ENCODE measurements around the gene RIT2.

Gene RIT2

DNA sequence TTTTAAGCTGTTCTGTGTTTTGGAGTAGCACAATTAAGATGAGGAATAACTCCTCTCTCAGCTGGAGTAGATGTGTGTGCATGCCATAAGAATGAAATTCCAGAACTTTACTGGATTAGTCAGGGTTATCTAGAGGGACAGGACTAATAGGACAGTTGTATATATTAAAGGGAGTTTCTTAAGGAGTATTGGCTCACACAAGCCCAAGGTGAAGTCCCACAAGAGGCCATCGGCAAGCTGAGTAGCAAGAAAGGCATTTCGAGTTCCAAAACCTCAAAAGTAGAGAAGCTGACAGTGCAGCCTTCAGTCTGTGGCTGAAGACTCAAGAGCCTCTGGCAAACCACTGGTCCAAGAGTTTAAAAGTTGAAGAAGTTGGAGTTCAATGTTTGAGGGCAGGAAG, 113.7 kb downstream of the RIT2 start:
- no peak for TF ChIP-seq CTCF (IDR thresholded peaks at IDR 0.05; ENCODE audit: insufficient read depth, missing control alignments)
- DNase-seq (ENCODE audit: insufficient read length, low spot score) (no peak), FAIRE-seq (no peak)

GRCh38 chr18:42996824-42997223, 118.7 kb downstream of the RIT2 start:
- DNase-seq (ENCODE audit: insufficient read length, low spot score) = no peak

GRCh38 chr18:42980426-42980825, 135.1 kb downstream of the RIT2 start:
- TF ChIP-seq CTCF (IDR thresholded peaks at IDR 0.05; ENCODE audit: insufficient read depth, missing control alignments) = no peak
- no peak for FAIRE-seq

More at GRCh38 chr18:42996824-42997223, 118.7 kb downstream of the RIT2 start:
- FAIRE-seq = no peak
- no peak for TF ChIP-seq CTCF (IDR thresholded peaks at IDR 0.05; ENCODE audit: insufficient read depth, missing control alignments)

DNA sequence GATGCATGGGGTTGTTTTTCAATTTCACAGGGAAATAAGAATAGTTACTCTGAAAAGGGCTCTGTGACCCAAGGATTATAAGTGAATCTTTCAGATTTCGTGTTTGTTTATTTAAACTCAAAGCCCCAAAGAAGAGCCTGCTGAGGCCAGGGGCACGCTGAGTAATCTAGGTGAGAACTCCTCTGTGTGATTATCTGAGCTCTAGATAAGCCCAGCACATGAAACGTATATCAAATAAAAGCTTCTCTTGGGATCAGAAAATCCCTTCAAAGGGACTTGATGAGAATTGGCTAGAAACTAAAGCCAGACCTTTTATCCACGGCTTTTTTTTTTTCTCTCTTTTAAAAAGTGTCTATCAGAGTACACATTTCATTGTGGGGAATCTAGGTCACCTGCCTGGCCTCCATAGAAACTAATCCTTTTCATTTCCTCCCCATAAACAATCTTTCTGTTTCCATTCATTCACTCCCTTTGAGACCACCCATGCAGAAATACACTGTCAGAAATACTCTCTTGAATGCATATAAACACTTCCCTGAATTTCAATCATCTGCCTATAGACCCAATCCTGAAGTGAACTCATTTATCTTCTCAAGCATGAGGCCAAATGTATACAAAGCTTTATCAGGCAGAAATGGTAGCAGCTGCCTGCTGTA, 137.4 kb downstream of the RIT2 start:
- peak; percentile 91 for FAIRE-seq

More at GRCh38 chr18:42980426-42980825, 135.1 kb downstream of the RIT2 start:
- DNase-seq (ENCODE audit: insufficient read length, low spot score) = no peak

DNA sequence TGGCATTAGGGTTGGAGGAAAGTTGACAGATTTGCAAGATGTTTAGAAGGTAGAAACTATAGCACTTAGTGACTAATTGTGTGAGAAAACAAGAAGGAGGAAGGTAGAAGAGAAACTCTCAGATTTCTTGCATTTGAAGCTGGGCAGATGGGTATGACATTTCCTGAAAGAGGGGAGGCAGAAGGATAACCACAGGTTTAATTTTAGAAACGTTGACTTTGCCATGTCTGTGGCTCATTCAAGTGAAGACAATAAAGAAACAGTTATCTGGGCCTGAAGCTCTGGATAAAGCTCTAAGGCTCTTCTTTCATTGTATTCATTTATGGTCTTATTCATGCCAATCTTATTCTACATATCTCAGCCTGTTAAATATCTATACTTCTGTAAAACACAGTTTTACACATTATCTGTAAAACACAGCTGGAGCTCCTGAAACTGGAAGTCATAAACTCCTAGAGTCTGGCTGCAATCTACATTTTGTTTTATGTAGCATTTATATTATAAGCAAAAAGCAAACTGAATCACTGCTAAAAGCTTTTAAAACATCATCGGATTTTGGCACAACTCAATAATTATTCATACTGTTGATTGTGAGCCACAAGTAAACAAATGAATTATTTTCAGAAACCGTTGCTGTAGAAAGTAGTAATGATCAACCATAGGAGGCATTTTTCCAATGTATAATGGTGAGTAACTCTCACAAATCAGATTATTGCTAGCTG, 138.5 kb downstream of the RIT2 start:
- DNase-seq (ENCODE audit: insufficient read length, low spot score) = no peak
- FAIRE-seq = peak; percentile 80
- TF ChIP-seq CTCF (IDR thresholded peaks at IDR 0.05; ENCODE audit: insufficient read depth, missing control alignments) = no peak

More for the DNA sequence above, 137.4 kb downstream of the RIT2 start:
- TF ChIP-seq CTCF (IDR thresholded peaks at IDR 0.05; ENCODE audit: insufficient read depth, missing control alignments) = no peak
- DNase-seq (ENCODE audit: insufficient read length, low spot score) = no peak

DNA sequence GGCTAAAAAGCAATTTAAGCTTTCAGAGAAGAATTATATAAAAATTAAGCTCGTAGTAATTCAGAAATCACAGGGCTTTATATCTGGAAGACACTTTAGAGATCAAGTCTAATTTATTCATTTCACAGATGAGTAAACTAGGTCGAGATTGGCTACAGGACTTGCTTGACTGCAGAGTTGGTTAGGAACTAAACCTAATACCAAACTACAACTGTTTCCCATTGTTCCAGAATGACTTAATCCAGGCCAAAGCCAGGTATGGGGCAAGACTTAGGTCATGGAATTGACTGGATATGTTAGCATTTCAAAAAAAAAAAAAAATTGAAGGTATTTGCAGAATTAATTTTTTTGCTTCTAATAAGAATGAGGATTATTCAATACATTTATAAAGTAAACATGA, 146.1 kb downstream of the RIT2 start:
- no peak for TF ChIP-seq CTCF (IDR thresholded peaks at IDR 0.05; ENCODE audit: insufficient read depth, missing control alignments)
- DNase-seq (ENCODE audit: insufficient read length, low spot score) = no peak
- no peak for FAIRE-seq

- FAIRE-seq = no peak
- TF ChIP-seq CTCF (IDR thresholded peaks at IDR 0.05; ENCODE audit: insufficient read depth, missing control alignments) = no peak
- DNase-seq (ENCODE audit: insufficient read length, low spot score) = no peak
Measured at GRCh38 chr18:42961298-42961697, 154.2 kb downstream of the RIT2 start.

Data from D721Med (cell line).